ENCODE data around the gene DOP1B.
A peak's percentile ranks its signal among the peaks of the same experiment; 100 is the strongest.
"Not testable (repeated sequence)": the region's sequence is repeated elsewhere in the genome, so short reads cannot be mapped to it uniquely, and the experiment has no call there.

DOP1B gene, protein sequence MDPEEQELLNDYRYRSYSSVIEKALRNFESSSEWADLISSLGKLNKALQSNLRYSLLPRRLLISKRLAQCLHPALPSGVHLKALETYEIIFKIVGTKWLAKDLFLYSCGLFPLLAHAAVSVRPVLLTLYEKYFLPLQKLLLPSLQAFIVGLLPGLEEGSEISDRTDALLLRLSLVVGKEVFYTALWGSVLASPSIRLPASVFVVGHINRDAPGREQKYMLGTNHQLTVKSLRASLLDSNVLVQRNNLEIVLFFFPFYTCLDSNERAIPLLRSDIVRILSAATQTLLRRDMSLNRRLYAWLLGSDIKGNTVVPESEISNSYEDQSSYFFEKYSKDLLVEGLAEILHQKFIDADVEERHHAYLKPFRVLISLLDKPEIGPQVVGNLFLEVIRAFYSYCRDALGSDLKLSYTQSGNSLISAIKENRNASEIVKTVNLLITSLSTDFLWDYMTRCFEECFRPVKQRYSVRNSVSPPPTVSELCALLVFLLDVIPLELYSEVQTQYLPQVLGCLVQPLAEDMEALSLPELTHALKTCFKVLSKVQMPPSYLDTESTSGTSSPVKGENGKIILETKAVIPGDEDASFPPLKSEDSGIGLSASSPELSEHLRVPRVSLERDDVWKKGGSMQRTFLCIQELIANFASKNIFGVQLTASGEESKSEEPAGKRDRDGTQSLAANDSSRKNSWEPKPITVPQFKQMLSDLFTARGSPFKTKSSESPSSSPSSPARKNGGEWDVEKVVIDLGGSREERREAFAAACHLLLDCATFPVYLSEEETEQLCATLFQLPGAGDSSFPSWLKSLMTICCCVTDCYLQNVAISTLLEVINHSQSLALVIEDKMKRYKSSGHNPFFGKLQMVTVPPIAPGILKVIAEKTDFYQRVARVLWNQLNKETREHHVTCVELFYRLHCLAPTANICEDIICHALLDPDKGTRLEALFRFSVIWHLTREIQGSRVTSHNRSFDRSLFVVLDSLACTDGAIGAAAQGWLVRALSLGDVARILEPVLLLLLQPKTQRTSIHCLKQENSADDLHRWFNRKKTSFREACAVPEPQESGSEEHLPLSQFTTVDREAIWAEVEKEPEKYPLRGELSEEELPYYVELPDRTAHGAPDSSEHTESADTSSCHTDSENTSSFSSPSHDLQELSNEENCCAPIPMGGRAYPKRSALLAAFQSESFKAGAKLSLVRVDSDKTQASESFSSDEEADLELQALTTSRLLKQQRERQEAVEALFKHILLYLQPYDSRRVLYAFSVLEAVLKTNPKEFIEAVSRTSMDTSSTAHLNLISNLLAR (N-terminal part only)

GRCh38 chr21:36156815-36157670, at the start of gene DOP1B:
Gene DOP1B (plus strand): TSS chr21:36156824. CDS start chr21:36164734, 7,910 bp downstream.
- DNase-seq (ENCODE audit: low read depth in 4 of 4, low spot score in 1 of 4), result peak in 1 of 4 experiments; percentile 23

GRCh38 chr21:36109868-36110267, 46.8 kb upstream of the DOP1B start:
- no peak for DNase-seq (ENCODE audit: low read depth in 4 of 4, low spot score in 1 of 4)

GRCh38 chr21:36111238-36111637, 45.4 kb upstream of the DOP1B start:
- DNase-seq (ENCODE audit: low read depth in 4 of 4, low spot score in 1 of 4), result no peak

- DNase-seq (ENCODE audit: low read depth in 4 of 4, low spot score in 1 of 4), result peak in 2 of 4 experiments; percentile 21 to 32
These were observed 42.8 kb upstream of the DOP1B start for GRCh38 chr21:36113647-36114428.

DNA sequence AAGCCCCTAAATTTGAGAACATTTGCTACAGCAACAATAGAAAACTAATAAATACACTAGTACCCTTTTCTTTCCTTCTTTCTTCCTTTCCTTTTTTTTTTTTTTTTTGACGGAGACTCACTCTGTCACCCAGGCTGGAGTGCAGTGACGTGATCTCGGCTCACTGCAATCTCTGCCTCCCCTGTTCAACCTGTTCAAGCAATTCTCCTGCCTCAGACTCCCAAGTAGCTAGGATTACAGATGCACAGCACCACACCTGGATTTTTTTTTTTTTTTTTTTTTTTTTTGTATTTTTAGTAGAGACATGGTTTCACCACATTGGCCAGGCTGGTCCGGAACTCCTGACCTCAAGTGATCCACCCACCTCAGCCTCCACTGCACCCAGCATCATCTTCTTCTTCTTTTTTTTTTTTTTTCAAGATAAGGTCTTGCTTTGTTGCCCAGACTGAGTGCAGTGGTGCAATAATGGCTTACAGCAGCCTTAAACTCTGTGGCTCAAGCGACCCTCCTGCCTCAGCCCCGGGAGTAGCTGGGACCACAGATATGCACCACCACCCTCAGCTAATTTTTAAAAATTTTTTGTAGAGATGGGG, 41.4 kb upstream of the DOP1B start:
- DNase-seq (ENCODE audit: low read depth in 4 of 4, low spot score in 1 of 4), result no peak

DNA sequence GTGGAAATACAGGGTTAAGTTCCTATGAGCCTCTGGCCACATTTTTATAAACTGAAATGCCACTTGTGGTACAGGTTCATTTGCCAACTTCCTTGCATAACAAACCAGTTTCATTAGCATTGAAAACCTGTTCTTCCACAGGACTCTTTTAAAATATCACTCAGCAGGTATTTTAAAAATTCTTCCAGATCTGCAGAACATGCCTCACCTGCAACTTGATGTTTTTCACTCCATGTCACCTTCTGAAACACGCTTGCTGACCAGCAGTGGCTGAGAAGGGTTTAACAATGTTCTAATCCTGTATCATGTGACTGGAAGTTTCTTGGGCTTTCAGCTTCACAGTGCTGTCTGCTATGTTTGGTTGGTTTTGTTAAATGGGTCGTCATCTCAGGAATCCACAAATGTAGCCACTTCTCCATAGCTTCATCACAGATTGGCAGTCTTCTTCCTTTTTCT, 39.3 kb upstream of the DOP1B start:
- no peak for DNase-seq (ENCODE audit: low read depth in 4 of 4, low spot score in 1 of 4)

- no peak for DNase-seq (ENCODE audit: low read depth in 4 of 4, low spot score in 1 of 4)
These were observed 36.2 kb upstream of the DOP1B start for GRCh38 chr21:36120304-36120888.

DNA sequence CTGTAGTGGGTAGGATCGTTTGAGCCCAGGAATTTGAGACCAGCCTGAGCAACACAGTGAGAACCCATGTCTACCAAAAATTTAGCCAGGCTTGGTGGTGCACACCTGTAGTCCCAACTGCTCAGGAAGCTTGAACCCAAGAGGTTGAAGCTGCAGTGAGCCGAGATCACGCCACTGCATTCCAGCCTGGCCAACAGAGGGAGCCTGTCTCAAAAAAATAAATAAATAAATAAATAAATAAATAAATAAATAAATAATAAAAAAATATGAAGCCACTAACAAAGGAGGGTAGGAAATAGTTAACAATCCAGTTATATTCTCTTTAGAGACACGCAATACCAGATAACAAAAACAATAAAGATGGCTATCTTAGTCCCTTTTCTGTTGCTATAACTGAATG, 33.6 kb upstream of the DOP1B start:
- no peak for DNase-seq (ENCODE audit: low read depth in 4 of 4, low spot score in 1 of 4)

DNA sequence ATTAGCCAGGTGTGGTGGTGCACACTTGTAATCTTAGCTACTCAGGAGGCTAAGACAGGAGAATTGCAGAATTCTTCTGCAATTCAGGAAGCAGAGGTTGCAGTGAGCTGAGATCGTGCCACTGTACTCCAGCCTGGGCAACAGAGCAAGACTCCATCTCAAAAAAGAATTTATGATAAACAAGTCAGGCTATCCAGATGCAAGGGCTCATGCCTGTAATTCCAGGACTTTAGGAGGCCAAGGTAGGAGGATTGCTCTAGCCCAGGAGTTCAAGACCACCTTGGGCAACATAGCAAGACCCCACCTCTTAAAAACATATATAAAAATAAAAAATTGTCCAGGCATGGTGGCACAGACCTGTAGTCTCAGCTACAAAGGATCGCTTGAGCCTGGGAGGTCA, 32.2 kb upstream of the DOP1B start:
- no peak for DNase-seq (ENCODE audit: low read depth in 4 of 4, low spot score in 1 of 4)

- DNase-seq (ENCODE audit: low read depth in 4 of 4, low spot score in 1 of 4), result peak in 3 of 4 experiments; percentile 24 to 43 (median 32)
These were observed 31.0 kb upstream of the DOP1B start for GRCh38 chr21:36125512-36126207.

DNA sequence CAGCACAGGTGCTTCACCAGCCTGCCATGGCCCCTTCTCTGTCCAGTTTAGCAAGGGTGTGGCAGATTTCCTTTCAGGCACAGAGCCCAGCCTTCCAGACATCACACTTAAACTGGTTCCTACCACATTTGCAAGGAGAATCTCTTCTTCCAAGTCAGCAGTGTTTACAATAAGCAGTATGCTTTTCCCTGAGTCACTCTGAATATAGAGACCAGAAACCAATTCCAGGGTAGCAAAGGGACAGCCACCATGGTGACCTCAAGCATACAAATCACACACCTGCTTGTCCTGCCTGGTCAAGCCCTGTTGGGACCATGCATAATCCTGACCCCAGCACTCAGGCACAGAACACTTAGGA, 30.4 kb upstream of the DOP1B start:
- DNase-seq (ENCODE audit: low read depth in 4 of 4, low spot score in 1 of 4), result no peak

DNA sequence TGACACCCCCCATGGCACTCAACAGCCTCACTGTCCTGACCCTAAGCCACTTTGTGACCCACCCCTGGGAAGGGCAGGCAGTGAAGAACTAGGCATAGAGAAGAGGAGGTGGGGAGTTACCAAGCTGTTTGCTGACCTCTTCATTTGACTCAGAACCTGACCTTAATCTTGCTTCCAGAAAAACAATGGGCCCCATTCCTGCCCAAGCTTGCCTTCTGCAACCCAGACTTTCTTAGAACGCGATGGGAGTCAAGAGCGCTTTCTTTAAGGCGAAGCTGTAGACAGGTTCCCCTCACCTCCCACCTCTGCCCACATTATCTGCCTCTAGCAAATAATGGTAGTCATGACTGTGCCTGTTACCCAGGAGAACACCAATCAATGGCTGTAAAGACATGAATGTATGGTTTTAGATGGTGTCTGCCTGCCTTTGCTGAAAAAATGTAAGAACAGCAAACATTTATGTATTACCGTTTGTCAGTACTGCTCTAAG, 30.0 kb upstream of the DOP1B start:
- DNase-seq (ENCODE audit: low read depth in 4 of 4, low spot score in 1 of 4), result no peak

DNA sequence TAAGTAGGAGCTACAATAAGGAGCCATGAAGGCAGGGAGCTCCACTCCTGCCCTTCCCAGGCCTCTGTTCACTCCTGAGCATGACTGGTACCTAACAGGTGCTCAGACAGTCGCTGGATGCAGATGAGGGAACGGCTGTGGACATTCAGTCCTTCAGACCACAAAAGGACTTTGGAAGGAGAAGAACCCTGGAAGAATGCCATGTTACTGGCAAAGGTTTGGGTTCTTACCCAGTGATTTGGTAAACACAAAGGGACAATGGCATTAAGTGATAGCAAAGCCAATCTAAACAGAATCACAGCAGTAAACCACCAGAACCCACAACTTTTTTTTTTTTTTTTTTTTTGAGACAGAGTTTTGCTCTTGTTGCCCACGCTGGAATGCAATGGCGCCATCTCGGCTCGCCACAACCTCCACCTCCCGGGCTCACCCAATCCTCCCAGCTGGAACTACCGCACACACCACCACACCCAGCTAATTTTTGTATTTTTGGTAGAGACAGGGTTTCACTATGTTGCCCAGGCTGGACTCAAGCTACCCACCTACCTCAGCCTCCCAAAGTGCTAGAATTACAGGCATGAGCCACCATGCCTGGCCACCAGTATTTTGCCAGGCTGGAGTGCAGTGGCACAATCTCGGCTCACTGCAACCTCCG, 29.2 kb upstream of the DOP1B start:
- no peak for DNase-seq (ENCODE audit: low read depth in 4 of 4, low spot score in 1 of 4)

DNA sequence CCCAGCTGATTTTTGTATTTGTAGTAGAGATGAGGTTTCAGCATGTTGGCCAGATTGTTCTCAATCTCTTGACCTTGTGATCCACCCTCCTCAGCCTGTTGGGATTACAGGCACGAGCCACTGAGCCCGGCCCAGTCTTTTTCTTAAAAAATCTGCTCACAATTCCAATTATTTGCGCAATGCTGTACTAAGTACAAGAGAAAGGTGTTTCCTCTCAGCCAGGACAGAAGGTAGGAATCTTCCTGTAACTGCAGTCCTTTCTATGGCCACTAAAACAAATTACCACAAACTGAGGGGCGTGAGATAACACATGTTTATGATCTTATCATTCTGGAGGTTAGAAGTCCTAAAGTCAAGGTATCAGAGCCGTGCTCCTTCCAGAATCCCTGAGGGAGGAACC, 28.6 kb upstream of the DOP1B start:
- DNase-seq (ENCODE audit: low read depth in 4 of 4, low spot score in 1 of 4), result no peak

GRCh38 chr21:36129219-36129618, 27.4 kb upstream of the DOP1B start:
- DNase-seq (ENCODE audit: low read depth in 4 of 4, low spot score in 1 of 4), result no peak

DNA sequence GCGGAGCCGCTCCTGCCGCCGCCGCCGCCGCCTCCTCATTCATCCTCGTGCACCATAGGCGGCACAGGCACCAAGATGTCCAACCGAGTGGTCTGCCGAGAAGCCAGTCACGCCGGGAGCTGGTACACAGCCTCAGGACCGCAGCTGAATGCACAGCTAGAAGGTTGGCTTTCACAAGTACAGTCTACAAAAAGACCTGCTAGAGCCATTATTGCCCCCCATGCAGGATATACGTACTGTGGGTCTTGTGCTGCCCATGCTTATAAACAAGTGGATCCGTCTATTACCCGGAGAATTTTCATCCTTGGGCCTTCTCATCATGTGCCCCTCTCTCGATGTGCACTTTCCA, 26.2 kb upstream of the DOP1B start:
- not testable (repeated sequence) for DNase-seq (ENCODE audit: low read depth in 4 of 4, low spot score in 1 of 4)

DNA sequence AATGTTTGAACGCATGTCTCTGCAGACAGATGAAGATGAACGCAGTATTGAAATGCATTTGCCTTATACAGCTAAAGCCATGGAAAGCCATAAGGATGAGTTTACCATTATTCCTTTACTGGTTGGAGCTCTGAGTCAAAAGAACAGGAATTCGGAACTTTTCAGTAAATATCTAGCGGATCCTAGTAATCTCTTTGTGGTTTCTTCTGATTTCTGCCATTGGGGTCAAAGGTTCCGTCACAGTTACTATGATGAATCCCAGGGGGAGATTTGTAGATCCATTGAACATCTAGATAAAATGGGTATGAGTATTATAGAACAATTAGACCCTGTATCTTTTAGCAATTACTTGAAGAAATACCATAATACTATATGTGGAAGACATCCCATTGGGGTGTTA, 25.8 kb upstream of the DOP1B start:
- not testable (repeated sequence) for DNase-seq (ENCODE audit: low read depth in 4 of 4, low spot score in 1 of 4)

DNA sequence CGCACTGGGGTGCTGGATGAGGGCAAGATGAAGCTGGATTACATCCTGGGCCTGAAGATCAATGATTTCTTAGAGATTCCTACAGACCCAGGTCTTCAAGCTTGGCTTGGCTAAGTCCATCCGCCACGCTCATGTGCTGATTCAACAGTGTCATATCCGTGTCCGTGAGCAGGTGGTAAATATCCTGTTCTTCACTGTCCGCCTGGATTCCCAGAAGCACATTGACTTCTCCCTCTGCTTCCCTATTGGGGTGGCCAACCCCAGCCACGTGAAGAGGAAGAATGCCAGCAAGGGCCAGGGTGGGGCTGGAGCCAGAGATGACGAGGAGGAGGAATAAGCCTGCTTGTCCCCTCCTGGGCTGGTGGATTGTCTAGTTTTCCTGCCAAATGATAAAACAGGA, 23.9 kb upstream of the DOP1B start:
- no peak for DNase-seq (ENCODE audit: low read depth in 4 of 4, low spot score in 1 of 4)
